ENCODE results near the gene TST.

GRCh38 chr22:37023743-37024338 lies 4.6 kb upstream of the TST start:
- no peak for TF ChIP-seq CTCF (IDR thresholded peaks at IDR 0.05; ENCODE audit: extremely low read depth in 1 of 2, insufficient read depth in 1 of 2, low read depth in 1 of 2, low read length in 2 of 2)
- no peak for TF ChIP-seq EZH2 (IDR thresholded peaks at IDR 0.05; ENCODE audit: borderline replicate concordance, low read depth, low read length, severe bottlenecking)
- TF ChIP-seq POLR2A (IDR thresholded peaks at IDR 0.05; ENCODE audit: low read depth, low read length) = no peak
- TF ChIP-seq MAX (IDR thresholded peaks at IDR 0.05; ENCODE audit: insufficient read depth, insufficient read length) = no peak
